Stimulated activated naive CD8-positive, alpha-beta T cell treated with anti-CD3 and anti-CD28 coated beads, Interleukin-15, Interleukin-2, amounts not matched to agents 100 ng/mL and 50 ng/mL, for 24 hours (primary cell): ENCODE data around the gene PROK2.

Experiments
- H3K27ac Mint-ChIP-seq: one replicate; pipeline ENCODE4 v1.8.0; 2021; ENCODE audit warnings: mild to moderate bottlenecking, mixed read lengths
- H3K27me3 Mint-ChIP-seq: one replicate; pipeline ENCODE4 v1.8.0; 2021; ENCODE audit warnings: mixed read lengths
- H3K36me3 Mint-ChIP-seq: one replicate; pipeline ENCODE4 v1.8.0; 2021; ENCODE audit warnings: low read depth, mixed read lengths
- H3K4me1 Mint-ChIP-seq: one replicate; pipeline ENCODE4 v1.8.0; 2021; ENCODE audit warnings: low read depth, mixed read lengths
- H3K4me3 Mint-ChIP-seq: one replicate; pipeline ENCODE4 v1.8.0; 2021; ENCODE audit warnings: mild to moderate bottlenecking, mixed read lengths
- H3K9me3 Mint-ChIP-seq: one replicate; pipeline ENCODE4 v1.8.0; 2021; ENCODE audit warnings: mixed read lengths

The PROK2 gene, protein sequence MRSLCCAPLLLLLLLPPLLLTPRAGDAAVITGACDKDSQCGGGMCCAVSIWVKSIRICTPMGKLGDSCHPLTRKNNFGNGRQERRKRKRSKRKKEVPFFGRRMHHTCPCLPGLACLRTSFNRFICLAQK

GRCh38 chr3:71784914-71785531, at the start of gene PROK2:
TSS of gene PROK2 (minus strand) at chr3:71785148. CDS start at chr3:71785052, 96 bp downstream.
- H3K27me3 Mint-ChIP-seq: peaks cover 70% of the 10 kb centered on the region
- peaks cover 15% of the 10 kb centered on the region for H3K4me1 Mint-ChIP-seq

GRCh38 chr3:71831599-71831998, 46.7 kb upstream of the PROK2 start:
- Mint-ChIP-seq H3K27me3 (peaks cover 4% of the 10 kb centered on the region), H3K36me3 (no peaks in the 10 kb centered on the region), H3K27ac (no peak overlapping the region), H3K4me3 (no peak overlapping the region), H3K9me3 (no peaks in the 10 kb centered on the region), H3K4me1 (no peaks in the 10 kb centered on the region)

More at GRCh38 chr3:71784914-71785531, at the start of gene PROK2:
- H3K36me3 Mint-ChIP-seq: no peaks in the 10 kb centered on the region
- H3K27ac Mint-ChIP-seq: no peak within 1 kb of the TSS
- peak within 1 kb of the TSS; percentile 82 for H3K4me3 Mint-ChIP-seq
- H3K9me3 Mint-ChIP-seq: no peaks in the 10 kb centered on the region

DNA sequence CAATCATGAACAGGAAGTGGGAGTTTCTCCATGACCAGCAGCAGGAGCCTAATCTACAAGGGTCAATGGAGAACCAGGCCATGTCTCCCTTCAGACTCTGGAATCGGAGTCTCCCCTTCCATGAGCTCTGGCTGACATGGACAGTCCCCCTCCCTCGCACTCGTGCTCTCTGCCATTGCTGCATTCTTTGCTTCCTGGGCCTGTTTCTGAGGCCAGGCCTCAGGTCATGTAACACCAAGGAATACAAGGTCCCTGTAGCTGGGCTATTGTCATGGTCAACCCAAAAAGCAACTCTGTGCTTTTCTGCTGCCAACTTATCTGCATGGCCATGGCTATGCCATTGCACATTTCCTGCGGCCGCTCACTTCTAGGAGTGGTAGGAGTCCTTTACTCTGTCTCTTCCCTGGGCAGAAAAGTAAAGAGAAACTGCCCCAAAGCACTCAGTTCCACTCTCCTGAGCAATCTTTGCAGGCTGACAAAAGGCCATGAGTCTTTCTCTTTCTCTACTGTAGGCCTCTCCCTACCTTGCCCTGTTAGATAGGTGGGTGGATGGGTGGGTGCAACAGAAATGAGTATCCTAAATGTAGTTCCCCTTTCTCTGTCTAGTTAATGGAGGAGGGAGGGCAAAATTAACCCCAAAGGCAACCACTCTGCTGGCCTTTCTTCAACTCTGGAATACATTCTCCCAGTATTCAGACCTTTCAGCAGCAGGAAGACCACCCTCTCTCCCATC, 40.8 kb upstream of the PROK2 start:
- no peaks in the 10 kb centered on the region for H3K4me1 Mint-ChIP-seq

DNA sequence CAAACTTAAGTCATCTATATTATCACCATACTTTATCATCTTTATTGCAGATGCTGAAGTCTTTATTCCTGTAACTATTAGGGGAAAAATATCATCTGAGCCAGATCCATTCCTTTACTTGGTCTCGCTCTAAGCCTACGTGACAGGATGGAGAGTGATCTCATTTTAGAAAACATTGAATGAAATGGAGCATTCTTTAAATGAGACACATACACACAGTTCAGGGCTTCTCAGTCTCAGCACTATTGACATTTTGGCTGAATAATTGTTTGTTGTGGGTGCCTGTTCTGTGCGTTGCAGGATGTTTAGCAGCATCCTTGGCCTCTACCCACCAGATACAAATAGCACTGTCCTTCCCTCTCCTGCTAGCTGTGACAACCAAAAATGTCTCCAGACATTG, 36.2 kb upstream of the PROK2 start:
- H3K4me1 Mint-ChIP-seq: no peaks in the 10 kb centered on the region
- no peak overlapping the region for H3K27ac Mint-ChIP-seq
- H3K27me3 Mint-ChIP-seq: peaks cover 3% of the 10 kb centered on the region
- H3K9me3 Mint-ChIP-seq: no peaks in the 10 kb centered on the region
- no peaks in the 10 kb centered on the region for H3K36me3 Mint-ChIP-seq
- H3K4me3 Mint-ChIP-seq: no peak overlapping the region

More for the DNA sequence above, 40.8 kb upstream of the PROK2 start:
- no peaks in the 10 kb centered on the region for H3K36me3 Mint-ChIP-seq
- no peaks in the 10 kb centered on the region for H3K9me3 Mint-ChIP-seq
- H3K27me3 Mint-ChIP-seq: no peaks in the 10 kb centered on the region
- no peak overlapping the region for H3K27ac Mint-ChIP-seq
- H3K4me3 Mint-ChIP-seq: no peak overlapping the region

- H3K4me1 Mint-ChIP-seq: no peaks in the 10 kb centered on the region
- H3K4me3 Mint-ChIP-seq: no peak overlapping the region
- no peaks in the 10 kb centered on the region for H3K36me3 Mint-ChIP-seq
- H3K27ac Mint-ChIP-seq: no peak overlapping the region
- H3K27me3 Mint-ChIP-seq: peaks cover 4% of the 10 kb centered on the region
- no peaks in the 10 kb centered on the region for H3K9me3 Mint-ChIP-seq
Measured at GRCh38 chr3:71817262-71817661, 32.3 kb upstream of the PROK2 start.

DNA sequence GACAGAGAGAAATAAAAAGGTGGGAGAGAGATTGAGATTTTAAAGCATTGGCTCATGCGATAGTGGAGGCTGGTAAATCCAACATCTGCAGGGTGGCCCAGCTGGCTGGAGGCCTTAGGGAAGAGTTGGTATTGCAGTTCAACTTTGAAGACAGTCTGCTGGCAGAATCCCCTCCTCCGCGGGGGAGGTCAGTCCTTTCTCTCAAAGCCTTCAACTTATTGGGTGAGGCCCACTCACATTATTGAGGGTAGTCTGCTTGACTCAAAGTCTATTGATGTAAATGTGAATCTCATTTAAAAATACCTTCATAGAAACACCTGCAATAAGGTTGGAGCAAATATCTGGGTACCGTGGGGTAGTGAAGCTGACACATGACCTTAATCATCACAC, 31.8 kb upstream of the PROK2 start:
- H3K4me1 Mint-ChIP-seq: no peaks in the 10 kb centered on the region
- H3K27me3 Mint-ChIP-seq: peaks cover 4% of the 10 kb centered on the region
- no peaks in the 10 kb centered on the region for H3K36me3 Mint-ChIP-seq
- H3K27ac Mint-ChIP-seq: no peak overlapping the region
- no peak overlapping the region for H3K4me3 Mint-ChIP-seq
- no peaks in the 10 kb centered on the region for H3K9me3 Mint-ChIP-seq

GRCh38 chr3:71815340-71816067, 30.6 kb upstream of the PROK2 start:
- Mint-ChIP-seq H3K9me3 (no peaks in the 10 kb centered on the region), H3K36me3 (no peaks in the 10 kb centered on the region), H3K4me3 (no peak overlapping the region), H3K4me1 (no peaks in the 10 kb centered on the region), H3K27me3 (peaks cover 4% of the 10 kb centered on the region), H3K27ac (no peak overlapping the region)

GRCh38 chr3:71813704-71814103, 28.8 kb upstream of the PROK2 start:
- Mint-ChIP-seq H3K4me3 (no peak overlapping the region), H3K4me1 (no peaks in the 10 kb centered on the region), H3K27ac (no peak overlapping the region), H3K27me3 (peaks cover 4% of the 10 kb centered on the region), H3K9me3 (no peaks in the 10 kb centered on the region), H3K36me3 (no peaks in the 10 kb centered on the region)

GRCh38 chr3:71813073-71813472, 28.1 kb upstream of the PROK2 start:
- Mint-ChIP-seq H3K27ac (no peak overlapping the region), H3K27me3 (peaks cover 4% of the 10 kb centered on the region), H3K4me3 (no peak overlapping the region), H3K4me1 (no peaks in the 10 kb centered on the region), H3K9me3 (no peaks in the 10 kb centered on the region), H3K36me3 (no peaks in the 10 kb centered on the region)

DNA sequence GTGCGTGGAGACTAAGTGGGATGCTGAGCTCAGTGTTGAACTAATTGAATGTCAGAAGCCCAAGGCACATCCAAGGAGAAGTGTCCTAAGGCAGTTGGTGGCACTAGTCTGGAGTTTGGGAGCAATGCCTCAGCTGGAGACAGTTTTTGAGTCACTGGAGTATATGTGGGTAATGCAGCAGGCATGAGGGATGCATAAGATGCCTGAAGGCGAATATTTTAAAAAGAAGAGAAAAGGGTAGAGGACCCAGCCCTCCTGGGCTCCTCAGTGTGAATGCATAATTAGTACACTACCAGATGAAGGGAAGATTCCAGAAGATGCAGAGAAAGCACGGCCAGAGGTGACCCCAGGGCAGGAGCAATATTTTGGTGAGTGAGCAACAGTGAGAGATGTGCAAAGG, 25.1 kb upstream of the PROK2 start:
- Mint-ChIP-seq H3K27ac (no peak overlapping the region), H3K9me3 (no peaks in the 10 kb centered on the region), H3K4me1 (no peaks in the 10 kb centered on the region), H3K4me3 (no peak overlapping the region), H3K27me3 (no peaks in the 10 kb centered on the region), H3K36me3 (no peaks in the 10 kb centered on the region)

- no peak overlapping the region for H3K4me3 Mint-ChIP-seq
- no peaks in the 10 kb centered on the region for H3K27me3 Mint-ChIP-seq
- H3K27ac Mint-ChIP-seq: no peak overlapping the region
Measured at GRCh38 chr3:71809321-71810026, 24.5 kb upstream of the PROK2 start.

DNA sequence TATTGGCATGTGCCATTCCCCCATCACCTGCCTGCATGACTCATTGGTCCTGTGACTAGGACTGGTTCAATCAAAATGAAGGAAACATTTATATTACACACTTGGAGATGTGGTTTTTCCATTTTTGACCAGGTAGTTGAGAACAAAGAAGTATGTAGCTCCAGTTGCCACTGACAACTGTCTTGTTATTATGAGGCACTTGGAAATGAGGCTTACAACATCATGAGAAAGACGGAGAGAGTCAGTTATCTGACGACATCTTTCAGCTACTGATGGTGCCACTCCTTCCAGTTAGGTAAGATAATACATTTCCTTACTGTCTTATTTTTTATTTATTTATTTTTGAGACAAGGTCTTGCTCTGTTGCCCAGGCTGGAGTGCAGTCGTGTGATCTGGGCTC, 21.8 kb upstream of the PROK2 start:
- no peak overlapping the region for H3K27ac Mint-ChIP-seq
- H3K36me3 Mint-ChIP-seq: no peaks in the 10 kb centered on the region

More at GRCh38 chr3:71809321-71810026, 24.5 kb upstream of the PROK2 start:
- no peaks in the 10 kb centered on the region for H3K9me3 Mint-ChIP-seq
- no peaks in the 10 kb centered on the region for H3K4me1 Mint-ChIP-seq
- H3K36me3 Mint-ChIP-seq: no peaks in the 10 kb centered on the region

DNA sequence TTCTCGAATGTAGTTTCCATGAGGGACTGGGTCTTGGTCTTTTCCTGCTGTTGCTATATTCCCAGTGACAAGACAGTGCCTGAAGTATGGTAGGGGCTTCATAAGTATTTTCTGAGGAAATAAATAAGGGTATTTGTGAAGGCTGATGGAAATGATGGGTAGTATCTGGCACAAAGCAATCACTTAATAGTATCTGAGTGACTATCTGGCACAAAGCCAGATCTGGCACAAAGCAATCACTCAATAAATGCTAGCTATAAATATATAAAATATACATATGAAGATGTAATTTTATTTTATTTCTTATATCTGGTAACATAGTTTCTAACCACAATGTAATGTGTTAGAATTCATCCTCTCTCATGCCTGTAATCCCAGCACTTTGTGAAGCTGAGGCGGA, 20.7 kb upstream of the PROK2 start:
- Mint-ChIP-seq H3K4me3 (no peak overlapping the region), H3K36me3 (no peaks in the 10 kb centered on the region), H3K27ac (no peak overlapping the region), H3K9me3 (no peaks in the 10 kb centered on the region), H3K4me1 (no peaks in the 10 kb centered on the region), H3K27me3 (peaks cover 18% of the 10 kb centered on the region)

More for the DNA sequence above, 21.8 kb upstream of the PROK2 start:
- Mint-ChIP-seq H3K4me1 (no peaks in the 10 kb centered on the region), H3K27me3 (peaks cover 13% of the 10 kb centered on the region), H3K9me3 (no peaks in the 10 kb centered on the region), H3K4me3 (no peak overlapping the region)

DNA sequence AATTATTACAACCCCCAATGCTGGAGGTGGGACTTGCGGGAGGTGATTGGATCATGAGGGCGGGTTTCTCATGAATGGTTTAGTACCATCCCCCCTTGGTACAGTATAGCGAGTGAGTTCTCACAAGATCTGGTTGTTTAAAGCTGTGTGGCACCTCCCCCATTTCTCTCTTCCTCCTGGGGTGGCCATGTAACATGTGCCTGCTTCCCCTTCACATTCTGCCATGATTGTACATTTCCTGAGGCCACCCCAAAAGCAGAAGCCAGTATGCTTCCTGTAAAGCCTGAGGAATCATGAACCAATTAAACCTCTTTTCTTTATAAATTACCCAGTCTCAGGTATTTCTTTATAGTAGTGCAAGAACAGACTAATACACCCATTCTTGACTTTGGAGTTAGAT, 20.3 kb upstream of the PROK2 start:
- no peaks in the 10 kb centered on the region for H3K4me1 Mint-ChIP-seq
- no peak overlapping the region for H3K27ac Mint-ChIP-seq
- no peaks in the 10 kb centered on the region for H3K36me3 Mint-ChIP-seq
- H3K4me3 Mint-ChIP-seq: no peak overlapping the region
- peaks cover 19% of the 10 kb centered on the region for H3K27me3 Mint-ChIP-seq
- no peaks in the 10 kb centered on the region for H3K9me3 Mint-ChIP-seq
